Right lobe of liver (tissue), 4 donors: Measurements from ENCODE around the gene GRIN3A.

ENCODE experiments used
- POLR2A ChIP-seq: fragments of 450-650 bp; IDR thresholded peaks from one replicate; pipeline ENCODE4 v1.6.1; 2017; ENCODE audit warnings: antibody characterized with exemption, mild to moderate bottlenecking
- TF ChIP-seq, protein P1 (sequence below), 4 donors: fragments of 200-600 bp in 3 of 4; fragments of 450-650 bp in 1 of 4; IDR thresholded peaks; one replicate each; pipeline versions ENCODE4 v1.5.1 to v1.8.0; 2016 to 2022; ENCODE audit warnings: antibody characterized with exemption in 4 of 4, mild to moderate bottlenecking in 2 of 4
- donor health status: DM: no; HTN: no; CAD: no.
- donor health status: DM: no; HTN: no; CAD: no.
- donor health status: DM: no; HTN: yes; CAD: no.

DNA sequence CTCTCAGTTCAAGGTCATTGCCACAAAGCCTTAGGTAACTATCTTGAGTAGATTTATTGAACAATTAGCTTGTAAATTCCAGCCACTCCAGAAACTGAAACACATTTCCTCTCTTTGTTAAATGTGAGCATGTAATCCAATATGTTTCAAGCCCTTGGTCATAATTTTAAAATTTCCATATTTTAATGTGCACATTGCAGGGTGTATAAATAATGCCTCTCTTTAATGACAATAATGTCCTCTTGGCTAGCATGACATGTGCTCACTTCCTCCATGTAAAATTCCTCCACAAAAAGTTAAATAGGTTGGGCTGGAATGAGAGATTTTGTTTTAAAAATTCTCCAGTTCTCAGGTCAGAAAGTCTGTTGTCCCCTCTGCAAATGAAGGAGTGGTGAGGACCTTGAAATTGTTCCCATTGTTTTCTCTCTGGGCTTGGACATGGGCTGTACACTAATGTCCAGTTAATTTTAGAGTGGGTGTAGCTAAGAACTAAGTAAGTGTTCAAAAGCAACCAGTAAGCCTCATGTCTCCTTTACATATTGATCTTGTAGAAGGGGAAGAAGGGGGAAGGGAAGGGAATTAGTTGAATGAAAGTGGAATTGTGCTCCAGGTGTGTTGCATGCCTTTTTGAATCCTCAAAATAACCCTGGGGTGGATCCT is 146.5 kb downstream of the GRIN3A start:
- TF ChIP-seq, protein P1, sequence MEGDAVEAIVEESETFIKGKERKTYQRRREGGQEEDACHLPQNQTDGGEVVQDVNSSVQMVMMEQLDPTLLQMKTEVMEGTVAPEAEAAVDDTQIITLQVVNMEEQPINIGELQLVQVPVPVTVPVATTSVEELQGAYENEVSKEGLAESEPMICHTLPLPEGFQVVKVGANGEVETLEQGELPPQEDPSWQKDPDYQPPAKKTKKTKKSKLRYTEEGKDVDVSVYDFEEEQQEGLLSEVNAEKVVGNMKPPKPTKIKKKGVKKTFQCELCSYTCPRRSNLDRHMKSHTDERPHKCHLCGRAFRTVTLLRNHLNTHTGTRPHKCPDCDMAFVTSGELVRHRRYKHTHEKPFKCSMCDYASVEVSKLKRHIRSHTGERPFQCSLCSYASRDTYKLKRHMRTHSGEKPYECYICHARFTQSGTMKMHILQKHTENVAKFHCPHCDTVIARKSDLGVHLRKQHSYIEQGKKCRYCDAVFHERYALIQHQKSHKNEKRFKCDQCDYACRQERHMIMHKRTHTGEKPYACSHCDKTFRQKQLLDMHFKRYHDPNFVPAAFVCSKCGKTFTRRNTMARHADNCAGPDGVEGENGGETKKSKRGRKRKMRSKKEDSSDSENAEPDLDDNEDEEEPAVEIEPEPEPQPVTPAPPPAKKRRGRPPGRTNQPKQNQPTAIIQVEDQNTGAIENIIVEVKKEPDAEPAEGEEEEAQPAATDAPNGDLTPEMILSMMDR (IDR thresholded peaks at IDR 0.05): no peak
- TF ChIP-seq POLR2A: no peak
